Urinary bladder (tissue), 4 donors: ENCODE results near the gene TMEM141. TPM values are rescaled to one million over a fixed set of nuclear protein-coding genes. Genes with fewer than 3 reads are reported as not detected.

Experiments
- DNase-seq: peaks from one replicate; pipeline ENCODE4 v3.0.0-alpha.2; 2015; ENCODE audit errors: extremely low spot score
- H3K27ac ChIP-seq: one replicate; pipeline ENCODE4 v1.5.1; 2013; ENCODE audit warnings: low read depth, mild to moderate bottlenecking, moderate library complexity
- H3K36me3 ChIP-seq: one replicate; pipeline ENCODE4 v1.6.1; 2013; ENCODE audit warnings: mild to moderate bottlenecking, moderate library complexity; ENCODE audit not compliant: insufficient read depth
- H3K4me1 ChIP-seq: one replicate; pipeline ENCODE4 v1.6.1; 2013; ENCODE audit warnings: mild to moderate bottlenecking, moderate library complexity; ENCODE audit not compliant: insufficient read depth
- H3K4me3 ChIP-seq: one replicate; pipeline ENCODE4 v1.5.1; 2013; ENCODE audit warnings: low read depth, low read length
- WGBS: extraction: QIAGEN DNeasy Blood & Tissue Kit; methylation state at CpG from one replicate; pipeline ENCODE4 v1.1.7; 2013; 5-methylcytosine and 5-hydroxymethylcytosine counted together
- polyA plus RNA-seq: library from polyadenylated mRNA; stranded (reverse); fragments of 200-250 nt; gene quantifications from one replicate; pipeline ENCODE4 v1.2.3, GENCODE V29; 2013
- total RNA-seq: library from RNA; depleted of rRNA; stranded (reverse); fragments of >200 nt; gene quantifications from one replicate; pipeline ENCODE4 v1.2.3, GENCODE V29; 2014
- donor health status: healthy with polysubstance abuse.
- donor health status: healthy.

TMEM141 gene
- total and polyA plus RNA-seq, 2 donors: 29.4 to 83.2 TPM

DNA sequence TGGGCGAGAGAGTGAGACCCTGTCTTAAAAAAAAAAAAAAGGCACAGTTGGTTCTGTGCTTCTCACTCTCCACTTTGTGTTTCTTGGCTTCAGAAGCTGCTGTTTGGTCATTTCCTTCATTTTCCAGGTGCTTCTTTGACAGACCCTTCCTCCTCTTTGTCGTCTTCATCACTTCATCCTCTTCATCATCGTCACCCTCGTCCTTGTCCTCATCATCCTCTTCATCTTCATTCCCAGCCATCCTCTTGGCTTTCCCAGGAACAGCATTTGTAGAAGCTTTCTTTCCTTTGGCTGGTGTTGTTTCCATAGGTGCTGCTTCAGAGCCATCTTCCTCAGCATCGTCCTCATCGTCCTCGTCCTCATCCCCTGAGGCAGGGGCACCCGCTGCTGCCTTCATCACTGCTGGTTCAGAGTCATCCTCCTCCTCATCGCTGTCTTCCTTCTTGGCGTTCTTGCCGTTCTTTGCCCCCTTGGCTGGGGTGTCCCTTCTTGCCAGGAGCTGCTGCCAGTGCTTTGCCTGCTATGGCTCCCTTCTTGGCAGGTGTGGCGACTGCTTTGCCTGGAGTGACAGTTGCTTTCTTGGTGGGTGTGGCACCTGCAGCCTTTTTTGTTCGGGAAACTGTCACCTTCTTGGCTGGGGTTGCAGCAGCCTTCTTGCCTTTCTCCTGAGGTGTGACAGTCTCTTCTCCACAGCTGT, 23.7 kb downstream of the TMEM141 start:
- Histone ChIP-seq H3K27ac (no peak overlapping the region), H3K36me3 (peaks cover 3% of the 10 kb centered on the region), H3K4me3 (no peak overlapping the region), H3K4me1 (peaks cover 1% of the 10 kb centered on the region)
- 93% methylated on average over 13 of the region's 13 CpGs for WGBS
- DNase-seq: no peak

DNA sequence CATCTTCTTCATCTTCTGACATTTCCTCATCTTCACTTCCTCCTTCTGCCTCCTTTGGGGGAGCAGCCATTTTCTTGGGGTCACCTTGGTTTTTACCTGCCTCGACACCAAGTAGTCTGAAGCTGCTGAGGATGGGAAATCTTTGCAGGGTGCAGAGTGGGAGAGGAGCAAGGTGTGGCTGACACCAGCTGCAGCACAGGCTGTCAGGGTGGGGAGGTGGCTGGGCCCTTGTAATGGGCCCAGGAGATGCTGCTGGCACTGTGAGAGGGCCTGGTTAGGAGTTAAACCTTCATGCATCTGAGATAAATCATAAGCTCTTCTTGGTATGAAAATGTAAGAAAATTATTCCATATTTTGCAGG, 24.3 kb downstream of the TMEM141 start:
- DNase-seq: no peak
- no peaks in the 10 kb centered on the region for H3K4me1 ChIP-seq
- H3K36me3 ChIP-seq: peaks cover 3% of the 10 kb centered on the region
- no peak overlapping the region for H3K27ac ChIP-seq
- no peak overlapping the region for H3K4me3 ChIP-seq
- WGBS: 48% methylated on average over 1 of the region's 1 CpG

DNA sequence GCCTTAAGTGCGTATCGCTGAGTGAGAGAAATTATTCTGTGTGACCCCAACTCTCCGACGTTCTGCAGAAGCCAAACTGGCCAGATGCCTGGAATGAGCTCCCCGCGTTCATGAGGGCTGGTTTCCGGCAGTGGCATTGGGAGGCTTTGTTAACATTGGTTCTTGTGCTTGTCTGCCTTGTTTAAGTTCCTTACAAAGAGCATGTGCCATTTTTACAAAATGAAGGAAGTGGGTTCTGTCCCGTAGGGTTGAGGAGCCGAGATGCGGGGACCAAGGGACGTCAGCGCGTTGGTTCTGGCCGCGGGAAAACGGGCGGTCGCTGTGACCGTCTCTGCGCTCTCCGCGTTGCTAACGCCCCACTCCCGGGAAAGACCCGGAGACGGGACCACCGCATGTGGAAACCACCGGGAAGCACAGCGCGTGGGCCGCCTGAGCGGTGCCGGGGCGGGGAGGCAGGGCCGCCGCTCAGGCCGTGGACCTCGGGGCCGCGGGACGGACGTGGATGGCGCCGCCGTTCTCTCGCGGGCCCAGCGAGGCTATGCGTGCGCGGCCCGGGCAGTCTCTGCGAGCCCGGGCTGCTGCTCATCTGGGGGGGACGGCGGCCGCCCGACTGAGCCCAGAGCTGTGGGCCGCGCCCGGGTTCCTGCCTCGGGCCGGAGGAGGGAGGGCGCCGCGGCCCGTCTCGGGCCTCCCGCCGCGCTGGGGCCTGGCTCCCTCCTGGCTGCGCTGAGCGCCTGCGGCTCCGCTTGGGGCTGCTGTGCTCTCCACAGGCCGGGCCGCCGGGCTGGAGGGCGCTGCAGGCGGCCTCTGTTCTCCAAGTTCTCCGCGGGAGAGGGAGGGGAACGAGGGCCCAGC, 30.1 kb downstream of the TMEM141 start:
- peak overlapping the region; percentile 28 for H3K4me3 ChIP-seq
- no peaks in the 10 kb centered on the region for H3K4me1 ChIP-seq
- no peak overlapping the region for H3K27ac ChIP-seq
- no peak for DNase-seq
- 10% methylated on average over 83 of the region's 83 CpGs for WGBS
- no peaks in the 10 kb centered on the region for H3K36me3 ChIP-seq

DNA sequence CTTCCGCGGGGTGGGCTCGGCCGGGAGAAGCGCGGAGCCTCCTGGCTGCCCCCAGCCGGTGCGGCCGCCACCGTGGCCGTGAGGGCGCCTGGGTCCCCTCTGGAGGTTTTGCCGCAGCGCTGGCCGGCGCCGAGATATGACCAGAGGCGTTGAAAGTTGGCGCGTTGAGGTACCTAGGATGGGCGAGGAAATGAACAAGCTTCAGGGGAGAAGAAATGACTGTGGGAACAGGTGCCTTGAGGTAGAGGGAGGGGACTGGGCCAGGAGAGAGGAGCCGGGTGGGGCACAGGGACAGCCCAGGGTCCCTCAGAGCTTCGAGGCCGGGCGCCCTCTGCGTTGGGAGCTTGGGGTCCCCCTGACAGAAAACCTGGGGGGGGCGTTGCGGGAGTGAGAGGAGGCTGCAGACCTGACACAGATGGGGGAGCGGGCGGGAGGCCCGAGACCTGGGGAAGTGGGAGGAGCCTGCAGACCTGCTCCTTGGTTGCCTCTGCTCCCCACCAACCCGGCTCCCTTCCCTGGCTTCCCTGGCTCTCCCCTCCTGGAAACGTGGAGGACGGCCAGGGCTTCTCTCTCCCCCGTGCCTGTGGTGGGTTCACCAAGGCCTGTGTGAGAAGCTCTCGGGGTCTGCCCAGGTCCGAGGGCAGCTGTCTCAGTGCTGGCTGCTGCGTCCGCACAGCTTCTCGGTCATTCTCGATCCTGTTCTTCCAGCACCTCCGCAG, 30.8 kb downstream of the TMEM141 start:
- WGBS: 63% methylated on average over 42 of the region's 42 CpGs
- Histone ChIP-seq H3K27ac (no peak overlapping the region), H3K4me3 (peak overlapping the region; percentile 28), H3K4me1 (no peaks in the 10 kb centered on the region), H3K36me3 (no peaks in the 10 kb centered on the region)
- DNase-seq: no peak

DNA sequence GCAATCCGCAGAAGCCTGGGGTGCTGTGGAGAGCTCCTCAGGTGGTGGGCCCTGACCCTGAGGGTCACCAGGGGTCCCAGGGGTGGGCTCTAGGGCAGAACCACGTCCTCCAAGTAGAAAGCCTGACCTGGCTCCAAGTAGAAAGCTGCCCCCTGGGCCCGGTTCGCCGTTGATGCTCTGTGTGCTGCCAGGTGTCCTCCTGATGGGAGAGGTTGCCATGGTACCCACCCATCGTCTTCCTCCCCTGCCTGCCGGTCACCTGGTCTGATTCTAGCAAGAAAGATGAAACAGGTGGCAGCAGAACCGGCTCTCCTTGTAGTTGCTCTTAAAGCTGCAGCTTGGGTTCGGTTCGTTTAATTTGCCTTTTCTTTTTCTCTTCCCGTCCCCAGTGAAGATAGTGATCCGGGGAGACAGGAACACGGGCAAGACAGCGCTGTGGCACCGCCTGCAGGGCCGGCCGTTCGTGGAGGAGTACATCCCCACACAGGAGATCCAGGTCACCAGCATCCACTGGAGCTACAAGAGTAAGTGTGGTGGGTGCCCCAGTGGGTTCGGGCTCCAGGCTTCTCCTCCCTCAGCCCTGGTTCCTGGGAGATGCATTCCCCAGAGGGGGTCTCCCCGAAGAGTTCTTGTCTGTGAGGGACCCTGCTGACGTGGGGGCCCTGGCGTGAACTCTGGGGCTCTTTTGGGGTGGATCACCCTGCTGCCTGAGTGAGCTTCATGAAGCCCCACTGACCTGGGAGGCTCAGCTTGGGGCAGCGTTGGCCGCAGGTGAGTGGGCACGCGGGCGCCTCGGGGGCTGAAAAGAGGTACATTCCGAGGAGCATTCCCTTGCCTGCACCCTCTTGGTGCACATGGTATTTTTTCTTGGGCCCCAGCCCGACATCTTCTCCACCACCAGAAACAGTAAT, 32.2 kb downstream of the TMEM141 start:
- H3K4me1 ChIP-seq: no peaks in the 10 kb centered on the region
- H3K4me3 ChIP-seq: no peak overlapping the region
- no peak overlapping the region for H3K27ac ChIP-seq
- no peaks in the 10 kb centered on the region for H3K36me3 ChIP-seq
- no peak for DNase-seq
- 88% methylated on average over 30 of the region's 30 CpGs for WGBS

DNA sequence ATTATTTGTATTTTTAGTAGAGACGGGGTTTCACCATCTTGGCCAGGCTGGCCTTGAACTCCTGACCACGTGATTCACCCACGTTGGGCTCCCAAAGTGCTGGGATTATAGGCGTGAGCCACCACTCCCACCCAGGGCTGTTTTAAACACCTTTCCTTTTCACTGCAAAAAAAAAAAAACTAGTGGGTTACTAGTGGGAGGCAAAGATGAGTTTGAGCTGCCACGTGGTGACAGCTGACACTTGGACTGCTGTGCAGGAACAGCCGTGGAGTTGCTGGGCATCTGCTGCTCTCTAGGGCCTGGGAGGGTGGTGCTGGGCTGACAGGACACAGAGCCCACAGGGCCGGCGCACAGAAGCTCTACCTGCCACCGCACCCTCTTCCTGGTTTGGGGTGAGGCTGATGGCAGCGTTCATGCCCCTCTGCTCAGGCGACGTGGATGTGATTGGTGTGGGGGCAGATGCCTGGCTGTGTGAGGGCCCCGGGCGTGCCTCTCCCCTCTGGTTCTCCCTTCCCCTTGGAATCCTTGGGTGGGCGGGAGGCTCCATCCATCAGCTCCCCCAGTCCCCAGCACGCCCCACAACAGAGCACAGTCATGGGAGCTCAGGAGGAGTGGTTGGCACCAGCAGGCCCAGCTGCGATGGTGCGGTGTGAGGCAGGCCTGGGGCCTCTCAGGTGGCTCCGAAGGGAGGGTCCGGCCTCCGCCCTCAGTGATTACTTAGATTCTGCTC, 33.5 kb downstream of the TMEM141 start:
- no peak for DNase-seq
- H3K27ac ChIP-seq: no peak overlapping the region
- WGBS: 91% methylated on average over 21 of the region's 21 CpGs
- no peaks in the 10 kb centered on the region for H3K4me1 ChIP-seq
- no peaks in the 10 kb centered on the region for H3K36me3 ChIP-seq
- no peak overlapping the region for H3K4me3 ChIP-seq

DNA sequence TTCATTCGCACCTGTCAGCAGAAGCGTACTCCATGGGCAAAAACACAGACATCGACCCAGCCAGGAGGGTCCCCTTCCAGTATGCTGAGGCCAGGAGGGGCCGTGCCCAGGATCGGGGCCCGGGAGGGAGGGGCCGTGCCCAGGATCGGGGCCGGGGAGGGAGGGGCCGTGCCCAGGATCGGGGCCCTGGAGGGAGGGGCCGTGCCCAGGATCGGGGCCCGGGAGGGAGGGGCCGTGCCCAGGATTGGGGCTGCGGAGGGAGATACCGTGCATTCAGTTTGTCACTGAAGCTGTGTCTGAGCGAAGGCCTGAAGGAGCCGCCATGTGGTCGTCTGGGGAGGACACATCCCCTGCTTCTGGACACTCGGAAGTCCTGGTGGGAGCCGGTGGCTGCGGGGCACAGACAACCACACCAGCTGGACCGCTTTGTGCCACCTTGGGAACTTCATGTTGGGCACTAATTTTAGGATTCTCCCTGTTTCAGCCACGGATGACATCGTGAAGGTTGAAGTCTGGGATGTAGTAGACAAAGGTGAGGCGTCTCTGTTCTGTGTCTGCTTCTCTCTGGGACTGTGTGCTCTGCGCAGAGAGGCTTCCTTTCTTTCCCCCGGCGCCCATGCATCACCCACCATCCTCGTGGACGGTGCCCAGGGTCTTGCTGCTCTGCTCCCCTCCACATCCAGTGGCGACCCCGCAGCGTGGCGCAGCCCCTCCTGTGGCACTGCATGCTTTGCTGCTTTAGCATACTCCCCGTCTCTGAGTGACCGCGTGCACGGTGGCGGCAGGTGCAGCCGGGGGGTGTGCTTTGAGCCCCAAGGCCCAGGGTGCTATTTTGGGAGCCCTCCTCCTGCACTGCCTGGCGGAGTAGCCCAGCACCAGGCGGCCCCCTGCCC, 34.4 kb downstream of the TMEM141 start:
- Histone ChIP-seq H3K27ac (no peak overlapping the region), H3K4me3 (no peak overlapping the region), H3K4me1 (no peaks in the 10 kb centered on the region), H3K36me3 (no peaks in the 10 kb centered on the region)
- no peak for DNase-seq
- 90% methylated on average over 44 of the region's 44 CpGs for WGBS

DNA sequence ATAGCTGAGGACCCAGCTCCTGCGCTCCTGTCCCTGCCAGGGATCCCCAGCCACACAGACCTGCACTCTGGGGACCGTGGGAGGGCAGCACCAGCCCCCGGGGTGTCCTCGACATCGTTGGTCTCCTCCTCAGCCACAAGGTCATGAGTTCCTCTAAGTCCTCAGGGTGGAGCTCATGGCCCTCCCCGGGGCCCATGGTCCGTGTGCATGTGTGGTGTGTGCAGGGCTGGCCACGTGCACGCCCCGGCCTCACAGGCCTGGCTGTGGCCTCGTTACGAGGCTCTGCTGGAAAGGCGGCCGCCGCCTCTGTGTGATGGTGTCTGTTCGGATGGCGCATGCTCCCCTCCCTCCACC, 35.0 kb downstream of the TMEM141 start:
- Histone ChIP-seq H3K36me3 (no peaks in the 10 kb centered on the region), H3K4me1 (no peaks in the 10 kb centered on the region), H3K27ac (no peak overlapping the region), H3K4me3 (no peak overlapping the region)
- WGBS: 92% methylated on average over 17 of the region's 17 CpGs
- no peak for DNase-seq

DNA sequence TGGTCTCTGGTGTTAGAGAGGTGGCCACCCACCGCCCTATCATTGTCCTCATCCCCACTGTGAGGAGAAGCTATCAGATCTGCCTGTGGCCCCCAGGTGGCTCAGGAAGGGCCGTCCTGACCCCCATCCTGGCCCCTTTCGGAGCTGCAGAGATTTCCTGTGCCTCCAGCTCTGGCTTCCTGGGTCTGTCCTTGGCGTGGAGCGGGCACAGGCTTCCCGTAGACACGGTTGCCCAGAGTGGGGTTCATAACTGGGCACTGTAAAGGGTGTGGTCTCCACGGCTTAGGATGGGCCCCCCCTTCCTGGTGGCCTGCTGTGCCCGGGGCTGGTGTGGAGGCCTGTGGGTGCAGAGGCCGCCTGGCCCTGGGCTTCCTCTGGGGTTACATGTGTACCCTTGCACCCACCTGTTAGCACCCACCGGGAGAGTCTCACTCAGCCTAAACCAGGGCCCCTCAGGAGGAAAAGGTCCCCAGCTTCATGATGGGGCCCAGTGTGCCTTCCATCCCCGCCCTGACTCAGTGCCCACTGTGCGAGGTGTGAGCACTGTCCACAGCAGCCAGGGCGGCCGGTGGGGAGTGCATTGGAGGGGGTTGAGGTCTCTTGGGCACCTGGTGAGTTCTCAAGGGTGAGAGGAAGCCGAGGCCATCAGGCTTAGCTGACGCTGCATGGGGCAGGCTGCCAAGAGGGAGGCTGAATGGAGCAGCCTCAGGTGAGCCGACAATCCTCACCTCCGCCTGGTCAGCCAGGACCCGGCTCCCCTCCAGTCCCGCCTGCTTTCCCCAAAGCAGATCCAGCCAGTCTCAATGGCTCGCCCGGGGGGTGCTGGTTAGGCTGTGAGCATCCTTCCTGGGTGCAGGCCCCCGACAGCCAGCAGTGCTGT, 35.8 kb downstream of the TMEM141 start:
- Histone ChIP-seq H3K27ac (no peak overlapping the region), H3K4me3 (no peak overlapping the region), H3K4me1 (no peaks in the 10 kb centered on the region), H3K36me3 (no peaks in the 10 kb centered on the region)
- WGBS: 89% methylated on average over 24 of the region's 24 CpGs
- DNase-seq: no peak

DNA sequence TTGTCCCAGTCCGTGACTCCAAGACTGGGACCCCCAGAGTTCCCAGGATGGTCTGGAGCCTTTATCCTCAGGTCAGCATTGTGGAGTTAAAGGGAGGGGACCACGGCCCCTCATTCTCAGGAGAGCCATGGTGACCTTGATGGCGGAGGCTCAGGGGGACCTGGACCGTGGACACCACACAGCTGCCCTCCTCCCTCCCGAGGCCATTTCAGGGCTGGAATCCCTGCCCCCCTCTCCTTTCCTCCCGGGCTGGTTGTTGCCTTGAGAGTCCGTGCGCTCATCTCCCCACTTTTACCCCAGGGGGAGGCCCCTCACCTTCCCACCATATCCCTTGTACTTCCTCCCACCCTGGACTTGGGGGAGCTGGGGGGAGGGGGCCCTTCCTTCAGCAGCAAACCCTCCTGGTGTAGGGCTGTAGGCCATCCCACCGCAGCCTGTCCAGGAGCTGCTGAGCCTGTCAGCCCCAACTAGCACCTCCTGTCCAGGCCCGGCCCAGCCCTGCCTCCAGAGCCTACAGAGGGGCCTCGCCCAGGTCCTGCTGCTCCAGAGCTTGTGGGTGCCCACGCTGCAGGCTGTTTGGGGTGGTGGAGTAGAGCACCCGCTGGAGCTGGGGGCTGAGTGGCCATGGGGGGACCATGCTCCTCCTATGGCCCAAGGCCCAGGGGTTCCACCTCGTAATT, 36.8 kb downstream of the TMEM141 start:
- no peaks in the 10 kb centered on the region for H3K4me1 ChIP-seq
- H3K4me3 ChIP-seq: no peak overlapping the region
- no peaks in the 10 kb centered on the region for H3K36me3 ChIP-seq
- H3K27ac ChIP-seq: no peak overlapping the region
- DNase-seq: no peak
- WGBS: 88% methylated on average over 14 of the region's 14 CpGs
